Measurements from ENCODE around the gene QRICH1. TPM values are rescaled to one million over a fixed set of nuclear protein-coding genes. Genes with fewer than 3 reads are reported as not detected.

Gene QRICH1
- total and polyA plus RNA-seq, 2 of the 13 experiments (the other 11 are each of a cell fraction or from before 2014, with no cell fraction given), result 52.6 to 102 TPM

DNA sequence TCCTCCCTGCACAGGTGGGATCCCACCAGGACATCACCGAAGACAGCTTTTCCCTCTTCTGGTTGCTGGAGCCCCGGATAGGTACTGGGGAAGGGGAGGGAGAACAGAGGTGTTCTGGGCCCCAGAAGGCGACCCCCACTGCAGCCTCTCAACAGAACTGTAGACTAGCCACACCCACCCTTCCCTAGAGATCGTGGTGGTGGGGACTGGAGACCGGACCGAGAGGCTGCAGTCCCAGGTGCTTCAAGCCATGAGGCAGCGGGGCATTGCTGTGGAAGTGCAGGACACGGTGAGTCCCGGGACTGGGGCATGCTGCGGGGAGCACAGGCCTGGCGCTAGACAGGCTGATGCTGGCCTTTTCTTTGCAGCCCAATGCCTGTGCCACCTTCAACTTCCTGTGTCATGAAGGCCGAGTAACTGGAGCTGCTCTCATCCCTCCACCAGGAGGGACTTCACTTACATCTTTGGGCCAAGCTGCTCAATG is 71.1 kb downstream of the QRICH1 start (continued):
- TF ChIP-seq, protein P1, sequence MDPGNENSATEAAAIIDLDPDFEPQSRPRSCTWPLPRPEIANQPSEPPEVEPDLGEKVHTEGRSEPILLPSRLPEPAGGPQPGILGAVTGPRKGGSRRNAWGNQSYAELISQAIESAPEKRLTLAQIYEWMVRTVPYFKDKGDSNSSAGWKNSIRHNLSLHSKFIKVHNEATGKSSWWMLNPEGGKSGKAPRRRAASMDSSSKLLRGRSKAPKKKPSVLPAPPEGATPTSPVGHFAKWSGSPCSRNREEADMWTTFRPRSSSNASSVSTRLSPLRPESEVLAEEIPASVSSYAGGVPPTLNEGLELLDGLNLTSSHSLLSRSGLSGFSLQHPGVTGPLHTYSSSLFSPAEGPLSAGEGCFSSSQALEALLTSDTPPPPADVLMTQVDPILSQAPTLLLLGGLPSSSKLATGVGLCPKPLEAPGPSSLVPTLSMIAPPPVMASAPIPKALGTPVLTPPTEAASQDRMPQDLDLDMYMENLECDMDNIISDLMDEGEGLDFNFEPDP (CRISPR knock-in tag; conservative IDR thresholded peaks at IDR 0.05), result no peak
- TF ChIP-seq KAT2B (IDR thresholded peaks at IDR 0.05; ENCODE audit: borderline replicate concordance, low read depth, low read length) (no peak), TEAD3 (CRISPR knock-in tag; optimal IDR thresholded peaks at IDR 0.05; ENCODE audit: borderline replicate concordance) (peak; percentile 33), NCOA1 (CRISPR knock-in tag; IDR thresholded peaks at IDR 0.05) (no peak), ZNF660 (CRISPR knock-in tag; IDR thresholded peaks at IDR 0.05; ENCODE audit: borderline replicate concordance, low read depth) (no peak), POLR2G (IDR thresholded peaks at IDR 0.05; ENCODE audit: low read depth, low read length) (peak; percentile 61), KLF9 (CRISPR knock-in tag; IDR thresholded peaks at IDR 0.05; ENCODE audit: low read depth) (0 out of 2 replicates have a peak, but pooled peaks have one; percentile 21), JUND (CRISPR knock-in tag; IDR thresholded peaks at IDR 0.05) (no peak), ZNF383 (CRISPR knock-in tag; IDR thresholded peaks at IDR 0.05; ENCODE audit: borderline replicate concordance) (no peak), RFX5 (IDR thresholded peaks at IDR 0.05; ENCODE audit: low read depth, low read length) (no peak), RBM22 (optimal IDR thresholded peaks at IDR 0.05; ENCODE audit: low read length) (no peak), HNRNPL (IDR thresholded peaks at IDR 0.05; ENCODE audit: low read depth, low read length) (0 out of 2 replicates have a peak, but pooled peaks have one; percentile 26), NCOR1 (IDR thresholded peaks at IDR 0.05; ENCODE audit: borderline replicate concordance, low read length) (no peak), ZNF773 (CRISPR knock-in tag; IDR thresholded peaks at IDR 0.05; ENCODE audit: borderline replicate concordance) (no peak), POLR2A (IDR thresholded peaks at IDR 0.05; ENCODE audit: insufficient read depth in 1 of 2, low read depth in 2 of 2, low read length in 2 of 2) (peak in 1 of 2 experiments; percentile 46; a peak in 1 of 4 replicates), REXO4 (CRISPR knock-in tag; IDR thresholded peaks at IDR 0.05; ENCODE audit: borderline replicate concordance) (no peak), ZNF737 (CRISPR knock-in tag; IDR thresholded peaks at IDR 0.05; ENCODE audit: borderline replicate concordance) (no peak), MXI1 (IDR thresholded peaks at IDR 0.05; ENCODE audit: borderline replicate concordance, low read depth, low read length) (0 out of 3 replicates have a peak, but pooled peaks have one; percentile 2)
- TF ChIP-seq, protein P2, sequence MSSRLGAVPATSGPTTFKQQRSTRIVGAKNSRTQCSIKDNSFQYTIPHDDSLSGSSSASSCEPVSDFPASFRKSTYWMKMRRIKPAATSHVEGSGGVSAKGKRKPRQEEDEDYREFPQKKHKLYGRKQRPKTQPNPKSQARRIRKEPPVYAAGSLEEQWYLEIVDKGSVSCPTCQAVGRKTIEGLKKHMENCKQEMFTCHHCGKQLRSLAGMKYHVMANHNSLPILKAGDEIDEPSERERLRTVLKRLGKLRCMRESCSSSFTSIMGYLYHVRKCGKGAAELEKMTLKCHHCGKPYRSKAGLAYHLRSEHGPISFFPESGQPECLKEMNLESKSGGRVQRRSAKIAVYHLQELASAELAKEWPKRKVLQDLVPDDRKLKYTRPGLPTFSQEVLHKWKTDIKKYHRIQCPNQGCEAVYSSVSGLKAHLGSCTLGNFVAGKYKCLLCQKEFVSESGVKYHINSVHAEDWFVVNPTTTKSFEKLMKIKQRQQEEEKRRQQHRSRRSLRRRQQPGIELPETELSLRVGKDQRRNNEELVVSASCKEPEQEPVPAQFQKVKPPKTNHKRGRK (CRISPR knock-in tag; IDR thresholded peaks at IDR 0.05), result no peak
- TF ChIP-seq, protein P3, sequence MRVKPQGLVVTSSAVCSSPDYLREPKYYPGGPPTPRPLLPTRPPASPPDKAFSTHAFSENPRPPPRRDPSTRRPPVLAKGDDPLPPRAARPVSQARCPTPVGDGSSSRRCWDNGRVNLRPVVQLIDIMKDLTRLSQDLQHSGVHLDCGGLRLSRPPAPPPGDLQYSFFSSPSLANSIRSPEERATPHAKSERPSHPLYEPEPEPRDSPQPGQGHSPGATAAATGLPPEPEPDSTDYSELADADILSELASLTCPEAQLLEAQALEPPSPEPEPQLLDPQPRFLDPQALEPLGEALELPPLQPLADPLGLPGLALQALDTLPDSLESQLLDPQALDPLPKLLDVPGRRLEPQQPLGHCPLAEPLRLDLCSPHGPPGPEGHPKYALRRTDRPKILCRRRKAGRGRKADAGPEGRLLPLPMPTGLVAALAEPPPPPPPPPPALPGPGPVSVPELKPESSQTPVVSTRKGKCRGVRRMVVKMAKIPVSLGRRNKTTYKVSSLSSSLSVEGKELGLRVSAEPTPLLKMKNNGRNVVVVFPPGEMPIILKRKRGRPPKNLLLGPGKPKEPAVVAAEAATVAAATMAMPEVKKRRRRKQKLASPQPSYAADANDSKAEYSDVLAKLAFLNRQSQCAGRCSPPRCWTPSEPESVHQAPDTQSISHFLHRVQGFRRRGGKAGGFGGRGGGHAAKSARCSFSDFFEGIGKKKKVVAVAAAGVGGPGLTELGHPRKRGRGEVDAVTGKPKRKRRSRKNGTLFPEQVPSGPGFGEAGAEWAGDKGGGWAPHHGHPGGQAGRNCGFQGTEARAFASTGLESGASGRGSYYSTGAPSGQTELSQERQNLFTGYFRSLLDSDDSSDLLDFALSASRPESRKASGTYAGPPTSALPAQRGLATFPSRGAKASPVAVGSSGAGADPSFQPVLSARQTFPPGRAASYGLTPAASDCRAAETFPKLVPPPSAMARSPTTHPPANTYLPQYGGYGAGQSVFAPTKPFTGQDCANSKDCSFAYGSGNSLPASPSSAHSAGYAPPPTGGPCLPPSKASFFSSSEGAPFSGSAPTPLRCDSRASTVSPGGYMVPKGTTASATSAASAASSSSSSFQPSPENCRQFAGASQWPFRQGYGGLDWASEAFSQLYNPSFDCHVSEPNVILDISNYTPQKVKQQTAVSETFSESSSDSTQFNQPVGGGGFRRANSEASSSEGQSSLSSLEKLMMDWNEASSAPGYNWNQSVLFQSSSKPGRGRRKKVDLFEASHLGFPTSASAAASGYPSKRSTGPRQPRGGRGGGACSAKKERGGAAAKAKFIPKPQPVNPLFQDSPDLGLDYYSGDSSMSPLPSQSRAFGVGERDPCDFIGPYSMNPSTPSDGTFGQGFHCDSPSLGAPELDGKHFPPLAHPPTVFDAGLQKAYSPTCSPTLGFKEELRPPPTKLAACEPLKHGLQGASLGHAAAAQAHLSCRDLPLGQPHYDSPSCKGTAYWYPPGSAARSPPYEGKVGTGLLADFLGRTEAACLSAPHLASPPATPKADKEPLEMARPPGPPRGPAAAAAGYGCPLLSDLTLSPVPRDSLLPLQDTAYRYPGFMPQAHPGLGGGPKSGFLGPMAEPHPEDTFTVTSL (CRISPR knock-in tag; IDR thresholded peaks at IDR 0.05; ENCODE audit: borderline replicate concordance), result no peak
- TF ChIP-seq, protein P4, sequence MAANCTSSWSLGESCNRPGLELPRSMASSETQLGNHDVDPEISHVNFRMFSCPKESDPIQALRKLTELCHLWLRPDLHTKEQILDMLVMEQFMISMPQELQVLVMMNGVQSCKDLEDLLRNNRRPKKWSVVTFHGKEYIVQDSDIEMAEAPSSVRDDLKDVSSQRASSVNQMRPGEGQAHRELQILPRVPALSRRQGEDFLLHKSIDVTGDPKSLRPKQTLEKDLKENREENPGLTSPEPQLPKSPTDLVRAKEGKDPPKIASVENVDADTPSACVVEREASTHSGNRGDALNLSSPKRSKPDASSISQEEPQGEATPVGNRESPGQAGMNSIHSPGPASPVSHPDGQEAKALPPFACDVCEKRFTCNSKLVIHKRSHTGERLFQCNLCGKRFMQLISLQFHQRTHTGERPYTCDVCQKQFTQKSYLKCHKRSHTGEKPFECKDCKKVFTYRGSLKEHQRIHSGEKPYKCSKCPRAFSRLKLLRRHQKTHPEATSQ (CRISPR knock-in tag; IDR thresholded peaks at IDR 0.05; ENCODE audit: borderline replicate concordance), result no peak

Measured in HepG2 (cell line).